HepG2 (cell line): Measurements from ENCODE around the gene PDLIM7. TPM values are rescaled to one million over a fixed set of nuclear protein-coding genes. Genes with fewer than 3 reads are reported as not detected.
A peak's percentile ranks its signal among the peaks of the same experiment; 100 is the strongest.

Experiments used
- EED ChIP-seq: sonication (generic); formaldehyde crosslinking; IDR thresholded peaks from 2 replicates; pipeline ENCODE4 v1.5.0; 2020; ENCODE audit warnings: mild to moderate bottlenecking, missing genetic modification reagents
- HOXA9 ChIP-seq: sonication (generic); formaldehyde crosslinking; IDR thresholded peaks from 2 replicates; pipeline ENCODE4 v1.8.1; 2022; ENCODE audit warnings: missing genetic modification reagents, mild to moderate bottlenecking, moderate library complexity, borderline replicate concordance
- KDM2A ChIP-seq: sonication (generic); formaldehyde crosslinking; IDR thresholded peaks from 2 replicates; pipeline ENCODE4 v1.4.0; 2020; ENCODE audit warnings: low read depth, missing genetic modification reagents, borderline replicate concordance
- KMT2A ChIP-seq: sonication (generic); formaldehyde crosslinking; IDR thresholded peaks from 2 replicates; pipeline ENCODE4 v1.4.0; 2020; ENCODE audit warnings: missing genetic modification reagents
- MAFF ChIP-seq: IDR thresholded peaks from 2 replicates; pipeline ENCODE4 v1.6.1; 2011; ENCODE audit warnings: low read depth, low read length, improper control_type of control experiment
- NR2F1 ChIP-seq, 2 experiments: fragments of 450-650 bp in 1 of 2; formaldehyde crosslinking in 1 of 2; IDR thresholded peaks; 2 replicates each; pipeline versions ENCODE4 v1.5.0 to v1.6.1; 2016 to 2020; ENCODE audit warnings: mild to moderate bottlenecking in 1 of 2, missing compliant biosample characterization in 1 of 2, missing genetic modification reagents in 1 of 2, moderate library complexity in 1 of 2
- ZNF24 ChIP-seq: fragments of 450-650 bp; IDR thresholded peaks from 2 replicates; pipeline ENCODE4 v1.6.1; 2017; ENCODE audit warnings: antibody characterized with exemption, mild to moderate bottlenecking
- ZNF672 ChIP-seq: sonication (generic); formaldehyde crosslinking; IDR thresholded peaks from 2 replicates; pipeline ENCODE4 v1.8.1; 2022; ENCODE audit warnings: missing genetic modification reagents
- ZNF883 ChIP-seq: sonication (generic); formaldehyde crosslinking; IDR thresholded peaks from 2 replicates; pipeline ENCODE4 v1.5.1; 2020; ENCODE audit warnings: mild to moderate bottlenecking, missing genetic modification reagents; ENCODE audit errors: not compliant biosample characterization
- polyA plus RNA-seq, 8 experiments: library from polyadenylated mRNA; depleted of rRNA in 3 of 8; stranded (reverse) in 7 of 8; unstranded in 1 of 8; fragments of >200 nt; fragmentation: Illumina TruSeq in 4 of 8; extraction: Trizol in 4 of 8; gene quantifications; 2 replicates each; pipeline versions ENCODE4 v1.2.1 to v1.2.3, GENCODE V29; 2011 to 2016; ENCODE audit warnings: low read depth in 4 of 8, missing spikeins in 1 of 8, mixed read lengths in 1 of 8; ENCODE audit not compliant: insufficient read depth in 1 of 8
- total RNA-seq, 5 experiments: library from RNA; depleted of rRNA; stranded (reverse); fragments of >200 nt; fragmentation: Illumina TruSeq; extraction: Trizol; gene quantifications; 2 replicates each; pipeline ENCODE4 v1.2.3, GENCODE V29; 2016; ENCODE audit warnings: low read depth in 1 of 5
- TF ChIP-seq, protein P1 (sequence below): IDR thresholded peaks from 2 replicates; pipeline ENCODE4 v1.6.1; 2016; ENCODE audit warnings: missing compliant biosample characterization, missing genetic modification reagents, borderline replicate concordance
- TF ChIP-seq, protein P2 (sequence below): sonication (generic); formaldehyde crosslinking; IDR thresholded peaks from 2 replicates; pipeline ENCODE4 v1.4.0; 2020; ENCODE audit warnings: mild to moderate bottlenecking, missing genetic modification reagents
- TF ChIP-seq, protein P3 (sequence below): IDR thresholded peaks from 2 replicates; pipeline ENCODE4 v1.4.0; 2020; ENCODE audit warnings: mild to moderate bottlenecking, missing genetic modification reagents
- TF ChIP-seq, protein P4 (sequence below): sonication (generic); formaldehyde crosslinking; IDR thresholded peaks from 2 replicates; pipeline ENCODE4 v1.4.0; 2020; ENCODE audit warnings: missing genetic modification reagents
- TF ChIP-seq, protein P5 (sequence below): fragments of 450-650 bp; IDR thresholded peaks from 2 replicates; pipeline ENCODE4 v1.6.1; 2016
- TF ChIP-seq, protein P6 (sequence below): sonication (generic); formaldehyde crosslinking; IDR thresholded peaks from 2 replicates; pipeline ENCODE4 v1.9.0; 2021; ENCODE audit warnings: missing genetic modification reagents, borderline replicate concordance

The PDLIM7 gene
- total and polyA plus RNA-seq, 2 of the 13 experiments (the other 11 are each of a cell fraction or from before 2014, with no cell fraction given), result 21.1 to 31.3 TPM

DNA sequence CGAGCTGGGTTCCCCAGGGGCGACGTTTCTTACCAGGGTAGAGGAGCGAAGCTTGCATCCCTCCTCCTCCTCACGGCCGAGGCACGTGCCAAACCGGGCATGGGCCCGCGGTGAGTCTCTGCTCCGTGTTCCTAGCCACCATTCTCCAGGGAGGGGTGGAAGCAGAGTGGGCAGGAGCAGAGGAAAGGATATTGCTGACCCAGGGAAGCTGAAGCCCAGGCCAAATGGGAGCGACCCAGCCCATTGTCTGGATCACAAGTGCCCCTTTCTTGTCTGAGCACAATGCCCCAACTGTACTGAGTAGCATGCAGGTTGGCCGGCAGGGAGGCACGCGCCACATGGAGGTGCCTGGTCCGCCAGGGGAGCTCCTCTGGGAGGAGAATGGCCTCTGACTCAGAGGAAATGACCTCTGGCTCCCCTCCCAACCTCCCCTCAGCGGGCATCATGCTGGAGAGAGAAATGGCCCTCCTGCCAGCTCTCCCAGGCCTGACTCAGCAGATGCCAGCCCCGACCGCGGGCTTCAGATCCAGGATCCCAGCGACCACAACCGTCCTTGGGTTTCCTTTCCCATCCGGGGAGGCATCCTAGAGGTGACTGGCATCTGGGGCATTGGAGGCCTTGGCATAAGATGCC lies 49.7 kb downstream of the PDLIM7 start (continued):
- TF ChIP-seq ZNF883 (CRISPR knock-in tag) (peak; percentile 70), HOXA9 (peak; percentile 5; the same call in 1 of the 2 replicates), KDM2A (CRISPR knock-in tag) (peak; percentile 85), EED (no peak), ZNF24 (no peak), MAFF (peak; percentile 24), NR2F1 (CRISPR knock-in tag; IDR thresholded peaks at IDR 0.05) (peak; percentile 65 to 86; a peak in 3 of 4 replicates), KMT2A (CRISPR knock-in tag) (0 out of 2 replicates have a peak, but pooled peaks have one; percentile 23), ZNF672 (CRISPR knock-in tag) (no peak)
- TF ChIP-seq, protein P1, sequence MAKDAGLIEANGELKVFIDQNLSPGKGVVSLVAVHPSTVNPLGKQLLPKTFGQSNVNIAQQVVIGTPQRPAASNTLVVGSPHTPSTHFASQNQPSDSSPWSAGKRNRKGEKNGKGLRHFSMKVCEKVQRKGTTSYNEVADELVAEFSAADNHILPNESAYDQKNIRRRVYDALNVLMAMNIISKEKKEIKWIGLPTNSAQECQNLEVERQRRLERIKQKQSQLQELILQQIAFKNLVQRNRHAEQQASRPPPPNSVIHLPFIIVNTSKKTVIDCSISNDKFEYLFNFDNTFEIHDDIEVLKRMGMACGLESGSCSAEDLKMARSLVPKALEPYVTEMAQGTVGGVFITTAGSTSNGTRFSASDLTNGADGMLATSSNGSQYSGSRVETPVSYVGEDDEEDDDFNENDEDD, result peak; percentile 77; the same call in 1 of the 2 replicates
- TF ChIP-seq, protein P2, sequence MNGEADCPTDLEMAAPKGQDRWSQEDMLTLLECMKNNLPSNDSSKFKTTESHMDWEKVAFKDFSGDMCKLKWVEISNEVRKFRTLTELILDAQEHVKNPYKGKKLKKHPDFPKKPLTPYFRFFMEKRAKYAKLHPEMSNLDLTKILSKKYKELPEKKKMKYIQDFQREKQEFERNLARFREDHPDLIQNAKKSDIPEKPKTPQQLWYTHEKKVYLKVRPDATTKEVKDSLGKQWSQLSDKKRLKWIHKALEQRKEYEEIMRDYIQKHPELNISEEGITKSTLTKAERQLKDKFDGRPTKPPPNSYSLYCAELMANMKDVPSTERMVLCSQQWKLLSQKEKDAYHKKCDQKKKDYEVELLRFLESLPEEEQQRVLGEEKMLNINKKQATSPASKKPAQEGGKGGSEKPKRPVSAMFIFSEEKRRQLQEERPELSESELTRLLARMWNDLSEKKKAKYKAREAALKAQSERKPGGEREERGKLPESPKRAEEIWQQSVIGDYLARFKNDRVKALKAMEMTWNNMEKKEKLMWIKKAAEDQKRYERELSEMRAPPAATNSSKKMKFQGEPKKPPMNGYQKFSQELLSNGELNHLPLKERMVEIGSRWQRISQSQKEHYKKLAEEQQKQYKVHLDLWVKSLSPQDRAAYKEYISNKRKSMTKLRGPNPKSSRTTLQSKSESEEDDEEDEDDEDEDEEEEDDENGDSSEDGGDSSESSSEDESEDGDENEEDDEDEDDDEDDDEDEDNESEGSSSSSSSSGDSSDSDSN (CRISPR knock-in tag), result peak; percentile 71
- TF ChIP-seq, protein P3, sequence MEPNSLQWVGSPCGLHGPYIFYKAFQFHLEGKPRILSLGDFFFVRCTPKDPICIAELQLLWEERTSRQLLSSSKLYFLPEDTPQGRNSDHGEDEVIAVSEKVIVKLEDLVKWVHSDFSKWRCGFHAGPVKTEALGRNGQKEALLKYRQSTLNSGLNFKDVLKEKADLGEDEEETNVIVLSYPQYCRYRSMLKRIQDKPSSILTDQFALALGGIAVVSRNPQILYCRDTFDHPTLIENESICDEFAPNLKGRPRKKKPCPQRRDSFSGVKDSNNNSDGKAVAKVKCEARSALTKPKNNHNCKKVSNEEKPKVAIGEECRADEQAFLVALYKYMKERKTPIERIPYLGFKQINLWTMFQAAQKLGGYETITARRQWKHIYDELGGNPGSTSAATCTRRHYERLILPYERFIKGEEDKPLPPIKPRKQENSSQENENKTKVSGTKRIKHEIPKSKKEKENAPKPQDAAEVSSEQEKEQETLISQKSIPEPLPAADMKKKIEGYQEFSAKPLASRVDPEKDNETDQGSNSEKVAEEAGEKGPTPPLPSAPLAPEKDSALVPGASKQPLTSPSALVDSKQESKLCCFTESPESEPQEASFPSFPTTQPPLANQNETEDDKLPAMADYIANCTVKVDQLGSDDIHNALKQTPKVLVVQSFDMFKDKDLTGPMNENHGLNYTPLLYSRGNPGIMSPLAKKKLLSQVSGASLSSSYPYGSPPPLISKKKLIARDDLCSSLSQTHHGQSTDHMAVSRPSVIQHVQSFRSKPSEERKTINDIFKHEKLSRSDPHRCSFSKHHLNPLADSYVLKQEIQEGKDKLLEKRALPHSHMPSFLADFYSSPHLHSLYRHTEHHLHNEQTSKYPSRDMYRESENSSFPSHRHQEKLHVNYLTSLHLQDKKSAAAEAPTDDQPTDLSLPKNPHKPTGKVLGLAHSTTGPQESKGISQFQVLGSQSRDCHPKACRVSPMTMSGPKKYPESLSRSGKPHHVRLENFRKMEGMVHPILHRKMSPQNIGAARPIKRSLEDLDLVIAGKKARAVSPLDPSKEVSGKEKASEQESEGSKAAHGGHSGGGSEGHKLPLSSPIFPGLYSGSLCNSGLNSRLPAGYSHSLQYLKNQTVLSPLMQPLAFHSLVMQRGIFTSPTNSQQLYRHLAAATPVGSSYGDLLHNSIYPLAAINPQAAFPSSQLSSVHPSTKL (CRISPR knock-in tag), result peak; percentile 70
- TF ChIP-seq, protein P4, sequence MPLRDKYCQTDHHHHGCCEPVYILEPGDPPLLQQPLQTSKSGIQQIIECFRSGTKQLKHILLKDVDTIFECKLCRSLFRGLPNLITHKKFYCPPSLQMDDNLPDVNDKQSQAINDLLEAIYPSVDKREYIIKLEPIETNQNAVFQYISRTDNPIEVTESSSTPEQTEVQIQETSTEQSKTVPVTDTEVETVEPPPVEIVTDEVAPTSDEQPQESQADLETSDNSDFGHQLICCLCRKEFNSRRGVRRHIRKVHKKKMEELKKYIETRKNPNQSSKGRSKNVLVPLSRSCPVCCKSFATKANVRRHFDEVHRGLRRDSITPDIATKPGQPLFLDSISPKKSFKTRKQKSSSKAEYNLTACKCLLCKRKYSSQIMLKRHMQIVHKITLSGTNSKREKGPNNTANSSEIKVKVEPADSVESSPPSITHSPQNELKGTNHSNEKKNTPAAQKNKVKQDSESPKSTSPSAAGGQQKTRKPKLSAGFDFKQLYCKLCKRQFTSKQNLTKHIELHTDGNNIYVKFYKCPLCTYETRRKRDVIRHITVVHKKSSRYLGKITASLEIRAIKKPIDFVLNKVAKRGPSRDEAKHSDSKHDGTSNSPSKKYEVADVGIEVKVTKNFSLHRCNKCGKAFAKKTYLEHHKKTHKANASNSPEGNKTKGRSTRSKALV (CRISPR knock-in tag), result no peak
- TF ChIP-seq, protein P5, sequence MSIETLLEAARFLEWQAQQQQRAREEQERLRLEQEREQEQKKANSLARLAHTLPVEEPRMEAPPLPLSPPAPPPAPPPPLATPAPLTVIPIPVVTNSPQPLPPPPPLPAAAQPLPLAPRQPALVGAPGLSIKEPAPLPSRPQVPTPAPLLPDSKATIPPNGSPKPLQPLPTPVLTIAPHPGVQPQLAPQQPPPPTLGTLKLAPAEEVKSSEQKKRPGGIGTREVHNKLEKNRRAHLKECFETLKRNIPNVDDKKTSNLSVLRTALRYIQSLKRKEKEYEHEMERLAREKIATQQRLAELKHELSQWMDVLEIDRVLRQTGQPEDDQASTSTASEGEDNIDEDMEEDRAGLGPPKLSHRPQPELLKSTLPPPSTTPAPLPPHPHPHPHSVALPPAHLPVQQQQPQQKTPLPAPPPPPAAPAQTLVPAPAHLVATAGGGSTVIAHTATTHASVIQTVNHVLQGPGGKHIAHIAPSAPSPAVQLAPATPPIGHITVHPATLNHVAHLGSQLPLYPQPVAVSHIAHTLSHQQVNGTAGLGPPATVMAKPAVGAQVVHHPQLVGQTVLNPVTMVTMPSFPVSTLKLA, result peak; percentile 60
- TF ChIP-seq, protein P6, sequence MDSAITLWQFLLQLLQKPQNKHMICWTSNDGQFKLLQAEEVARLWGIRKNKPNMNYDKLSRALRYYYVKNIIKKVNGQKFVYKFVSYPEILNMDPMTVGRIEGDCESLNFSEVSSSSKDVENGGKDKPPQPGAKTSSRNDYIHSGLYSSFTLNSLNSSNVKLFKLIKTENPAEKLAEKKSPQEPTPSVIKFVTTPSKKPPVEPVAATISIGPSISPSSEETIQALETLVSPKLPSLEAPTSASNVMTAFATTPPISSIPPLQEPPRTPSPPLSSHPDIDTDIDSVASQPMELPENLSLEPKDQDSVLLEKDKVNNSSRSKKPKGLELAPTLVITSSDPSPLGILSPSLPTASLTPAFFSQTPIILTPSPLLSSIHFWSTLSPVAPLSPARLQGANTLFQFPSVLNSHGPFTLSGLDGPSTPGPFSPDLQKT (CRISPR knock-in tag), result no peak
